Measurements from ENCODE around the gene KLK7.

KLK7 gene

GRCh38 chr19:50931023-50931422, 52.7 kb downstream of the KLK7 start:
- H3K27ac ChIP-seq = no peak overlapping the region
- no peak for TF ChIP-seq CTCF (conservative IDR thresholded peaks at IDR 0.05)
- no peak for TF ChIP-seq ZFX (IDR thresholded peaks at IDR 0.05)

GRCh38 chr19:50928831-50929230, 54.9 kb downstream of the KLK7 start:
- no peak overlapping the region for H3K27ac ChIP-seq

More at GRCh38 chr19:50928831-50929230, 54.9 kb downstream of the KLK7 start:
- no peak for TF ChIP-seq ZFX (IDR thresholded peaks at IDR 0.05)
- no peak for TF ChIP-seq CTCF (conservative IDR thresholded peaks at IDR 0.05)
